ENCODE measurements around the gene MAJIN. TPM values are rescaled to one million over a fixed set of nuclear protein-coding genes. Genes with fewer than 3 reads are reported as not detected.

Gene MAJIN
- polyA plus RNA-seq, 3 donors = not detected

DNA sequence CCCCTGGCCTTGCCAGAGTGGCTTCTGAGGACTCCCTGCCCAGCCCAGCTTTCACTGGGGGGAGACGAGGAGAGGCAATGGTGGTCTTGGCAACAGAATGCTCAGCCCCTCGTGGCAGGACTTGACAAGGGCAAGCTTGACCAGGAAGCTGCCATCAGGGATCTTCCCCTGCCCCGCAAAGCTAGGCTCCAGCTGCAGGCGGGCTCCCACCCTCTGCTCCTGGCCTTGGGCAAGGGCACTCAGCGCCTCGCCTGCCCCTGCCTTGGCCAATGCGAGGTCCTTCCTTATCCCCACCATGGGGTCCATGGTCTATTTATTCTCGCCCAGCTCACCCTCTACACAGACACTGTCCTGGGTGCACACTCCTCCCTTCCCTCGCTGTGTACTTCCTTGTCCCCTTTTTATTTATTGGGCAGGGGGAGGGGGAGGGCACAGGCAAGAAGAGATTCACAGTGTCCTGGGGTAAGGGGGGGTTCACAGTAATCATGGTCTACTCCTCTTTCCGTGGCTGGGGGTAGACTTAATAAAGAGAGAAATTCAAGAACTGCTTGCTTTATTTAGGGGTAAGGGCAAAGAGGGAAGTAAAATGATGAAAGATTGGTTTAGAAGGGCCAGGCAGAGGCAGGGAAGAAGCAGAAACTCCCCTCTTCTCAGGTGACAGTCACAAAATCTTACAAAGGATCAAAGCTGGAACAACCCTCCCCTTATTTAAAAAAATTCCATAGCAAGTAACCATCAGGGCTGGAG lies 37.8 kb downstream of the MAJIN start:
- H4K20me1 ChIP-seq (ENCODE audit: insufficient read depth, low read length) = no peaks in the 10 kb centered on the region
- WGBS (ENCODE audit: insufficient coverage) = 79% methylated on average over 5 of the region's 10 CpGs

DNA sequence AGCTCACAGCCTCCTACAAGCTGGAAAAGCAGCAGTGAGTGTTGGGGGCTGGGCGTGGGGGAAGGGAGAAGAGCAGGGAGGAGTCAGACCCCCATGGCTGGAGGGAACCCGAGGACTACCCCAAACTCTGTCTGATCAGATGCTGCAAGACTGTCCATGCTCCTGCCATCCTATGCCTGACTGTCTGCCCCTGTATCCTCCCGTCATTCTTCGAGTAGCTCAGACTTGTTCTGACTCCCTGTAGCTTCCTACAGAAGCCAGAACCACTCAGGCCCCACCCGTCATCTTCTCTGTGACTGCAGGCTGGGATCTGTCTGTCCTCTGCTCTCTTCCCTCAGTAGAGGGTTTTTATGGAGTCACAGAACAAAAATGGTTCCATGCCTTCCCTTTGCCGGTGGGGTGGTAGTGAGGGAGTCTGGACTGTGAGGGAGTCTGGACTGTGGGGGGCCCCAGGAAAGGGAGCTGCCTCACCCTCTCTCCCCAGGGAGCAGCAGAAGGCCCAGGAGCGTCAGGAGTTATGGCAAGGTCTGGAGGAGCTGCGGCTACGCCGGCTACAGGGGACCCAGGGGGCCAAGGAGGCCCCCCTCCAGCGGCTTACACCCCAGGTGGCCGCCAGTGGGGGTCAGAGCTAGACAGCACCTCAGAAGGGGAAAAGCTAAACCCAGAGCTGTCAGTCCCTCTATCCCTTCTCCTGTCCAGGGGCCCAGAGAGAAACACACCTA lies 38.5 kb downstream of the MAJIN start:
- Mint-ChIP-seq H3K4me3 (no peak overlapping the region), H3K36me3 (peaks cover 60 to 63% of the 10 kb centered on the region in 2 donors), H3K27ac (peak overlapping the region in 3 of 7 donors; percentile 32 to 52 (median 51)), H3K4me1 (peaks cover 4% of the 10 kb centered on the region), H3K27me3 (ENCODE audit: low read depth in 3 of 3) (peaks cover 3 to 8% (median 5%) of the 10 kb centered on the region in 3 donors), H3K9me3 (no peaks in the 10 kb centered on the region)
- H3K9ac ChIP-seq (ENCODE audit: insufficient read depth, low read length, poor library complexity, severe bottlenecking) = no peak overlapping the region
- peaks cover 43 to 57% of the 10 kb centered on the region in 2 donors for H3K36me3 ChIP-seq (replicated peaks in 1 of 2; ENCODE audit: control insufficient read depth in 1 of 2, insufficient read depth in 2 of 2, low read length in 2 of 2)
- no peak overlapping the region for H3K4me2 ChIP-seq (replicated peaks; ENCODE audit: extremely low read depth, low read length, poor library complexity, severe bottlenecking)
- TF ChIP-seq, protein P1, sequence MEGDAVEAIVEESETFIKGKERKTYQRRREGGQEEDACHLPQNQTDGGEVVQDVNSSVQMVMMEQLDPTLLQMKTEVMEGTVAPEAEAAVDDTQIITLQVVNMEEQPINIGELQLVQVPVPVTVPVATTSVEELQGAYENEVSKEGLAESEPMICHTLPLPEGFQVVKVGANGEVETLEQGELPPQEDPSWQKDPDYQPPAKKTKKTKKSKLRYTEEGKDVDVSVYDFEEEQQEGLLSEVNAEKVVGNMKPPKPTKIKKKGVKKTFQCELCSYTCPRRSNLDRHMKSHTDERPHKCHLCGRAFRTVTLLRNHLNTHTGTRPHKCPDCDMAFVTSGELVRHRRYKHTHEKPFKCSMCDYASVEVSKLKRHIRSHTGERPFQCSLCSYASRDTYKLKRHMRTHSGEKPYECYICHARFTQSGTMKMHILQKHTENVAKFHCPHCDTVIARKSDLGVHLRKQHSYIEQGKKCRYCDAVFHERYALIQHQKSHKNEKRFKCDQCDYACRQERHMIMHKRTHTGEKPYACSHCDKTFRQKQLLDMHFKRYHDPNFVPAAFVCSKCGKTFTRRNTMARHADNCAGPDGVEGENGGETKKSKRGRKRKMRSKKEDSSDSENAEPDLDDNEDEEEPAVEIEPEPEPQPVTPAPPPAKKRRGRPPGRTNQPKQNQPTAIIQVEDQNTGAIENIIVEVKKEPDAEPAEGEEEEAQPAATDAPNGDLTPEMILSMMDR (IDR thresholded peaks at IDR 0.05) = no peak
- no peaks in the 10 kb centered on the region for H3K79me2 ChIP-seq (ENCODE audit: insufficient read depth, low read length)
- H4K20me1 ChIP-seq (ENCODE audit: insufficient read depth, low read length) = no peaks in the 10 kb centered on the region
- no peak for DNase-seq
- H3K27ac ChIP-seq (ENCODE audit: low read depth in 1 of 2, low read length in 2 of 2) = no peak overlapping the region
- H3K4me1 ChIP-seq (ENCODE audit: control insufficient read depth in 1 of 2, insufficient read depth in 2 of 2, low read length in 2 of 2) = peaks cover 0 to 3% of the 10 kb centered on the region in 2 donors
- 100% methylated on average over 7 of the region's 12 CpGs for WGBS (ENCODE audit: insufficient coverage)
- H3K4me3 ChIP-seq (replicated peaks in 1 of 3; ENCODE audit: low read depth in 2 of 3, low read length in 3 of 3) = no peak overlapping the region
- H2AFZ ChIP-seq (ENCODE audit: insufficient read depth, low read depth, low read length, poor library complexity, severe bottlenecking) = no peak overlapping the region
- no peaks in the 10 kb centered on the region for H3K9me3 ChIP-seq (replicated peaks in 1 of 2; ENCODE audit: control insufficient read depth in 1 of 2, insufficient read depth in 1 of 2, low read length in 2 of 2)
- no peaks in the 10 kb centered on the region for H3K27me3 ChIP-seq (ENCODE audit: control insufficient read depth in 2 of 2, insufficient read depth in 2 of 2, low read length in 2 of 2)
- intact Hi-C loops (cut with micrococcal nuclease) = no loop called here

More for the DNA sequence above, 37.8 kb downstream of the MAJIN start:
- Histone ChIP-seq H2AFZ (ENCODE audit: insufficient read depth, low read depth, low read length, poor library complexity, severe bottlenecking) (no peak overlapping the region), H3K9me3 (replicated peaks in 1 of 2; ENCODE audit: control insufficient read depth in 1 of 2, insufficient read depth in 1 of 2, low read length in 2 of 2) (no peaks in the 10 kb centered on the region), H3K27ac (ENCODE audit: low read depth in 1 of 2, low read length in 2 of 2) (no peak overlapping the region), H3K36me3 (replicated peaks in 1 of 2; ENCODE audit: control insufficient read depth in 1 of 2, insufficient read depth in 2 of 2, low read length in 2 of 2) (peaks cover 40 to 50% of the 10 kb centered on the region in 2 donors), H3K4me3 (replicated peaks in 1 of 3; ENCODE audit: low read depth in 2 of 3, low read length in 3 of 3) (no peak overlapping the region), H3K4me1 (ENCODE audit: control insufficient read depth in 1 of 2, insufficient read depth in 2 of 2, low read length in 2 of 2) (peaks cover 0 to 3% of the 10 kb centered on the region in 2 donors), H3K9ac (ENCODE audit: insufficient read depth, low read length, poor library complexity, severe bottlenecking) (no peak overlapping the region), H3K4me2 (replicated peaks; ENCODE audit: extremely low read depth, low read length, poor library complexity, severe bottlenecking) (no peak overlapping the region), H3K79me2 (ENCODE audit: insufficient read depth, low read length) (no peaks in the 10 kb centered on the region), H3K27me3 (ENCODE audit: control insufficient read depth in 2 of 2, insufficient read depth in 2 of 2, low read length in 2 of 2) (no peaks in the 10 kb centered on the region)
- DNase-seq = no peak
- Mint-ChIP-seq H3K27me3 (ENCODE audit: low read depth in 3 of 3) (peaks cover 3 to 8% (median 7%) of the 10 kb centered on the region in 3 donors), H3K9me3 (no peaks in the 10 kb centered on the region), H3K36me3 (peaks cover 53 to 56% of the 10 kb centered on the region in 2 donors), H3K4me3 (no peak overlapping the region), H3K4me1 (peaks cover 4% of the 10 kb centered on the region), H3K27ac (peak overlapping the region in 1 of 7 donors; percentile 80)
- intact Hi-C loops (cut with micrococcal nuclease) = no loop called here
- TF ChIP-seq, protein P1 (IDR thresholded peaks at IDR 0.05) = no peak
